ENCODE data around the gene CCR9.

CCR9 gene

GRCh38 chr3:45910892-45911291 is 24.5 kb downstream of the CCR9 start:
- no peak for DNase-seq

- no peak for DNase-seq
Measured at GRCh38 chr3:45911511-45912226, 25.3 kb downstream of the CCR9 start.

GRCh38 chr3:45912435-45912834 is 26.1 kb downstream of the CCR9 start:
- no peak for DNase-seq

- DNase-seq = no peak
Measured at GRCh38 chr3:45914362-45915058, 28.2 kb downstream of the CCR9 start.

GRCh38 chr3:45915059-45915439 is 28.7 kb downstream of the CCR9 start:
- DNase-seq = no peak

GRCh38 chr3:45915518-45916231 is 29.3 kb downstream of the CCR9 start:
- no peak for DNase-seq

- peak; percentile 37 for DNase-seq
Measured at GRCh38 chr3:45917146-45917898, 31.0 kb downstream of the CCR9 start.

GRCh38 chr3:45921158-45922038 is 35.1 kb downstream of the CCR9 start:
- no peak for DNase-seq

GRCh38 chr3:45922039-45922326 is 35.6 kb downstream of the CCR9 start:
- no peak for DNase-seq

- no peak for DNase-seq
Measured at GRCh38 chr3:45922950-45923590, 36.7 kb downstream of the CCR9 start.

- no peak for DNase-seq
Measured at GRCh38 chr3:45923755-45924154, 37.4 kb downstream of the CCR9 start.

GRCh38 chr3:45927881-45928280 is 41.5 kb downstream of the CCR9 start:
- no peak for DNase-seq

- no peak for DNase-seq
Measured at GRCh38 chr3:45929042-45929679, 42.8 kb downstream of the CCR9 start.

- no peak for DNase-seq
Measured at GRCh38 chr3:45931496-45931895, 45.2 kb downstream of the CCR9 start.

- DNase-seq = no peak
Measured at GRCh38 chr3:45932112-45932511, 45.8 kb downstream of the CCR9 start.

GRCh38 chr3:45933591-45933990 is 47.2 kb downstream of the CCR9 start:
- DNase-seq = no peak

GRCh38 chr3:45936261-45936660 is 49.9 kb downstream of the CCR9 start:
- no peak for DNase-seq

- DNase-seq = no peak
Measured at GRCh38 chr3:45937206-45938042, 51.1 kb downstream of the CCR9 start.

- no peak for DNase-seq
Measured at GRCh38 chr3:45938043-45938435, 51.7 kb downstream of the CCR9 start.

- DNase-seq = peak; percentile 57
Measured at GRCh38 chr3:45938864-45939263, 52.5 kb downstream of the CCR9 start.
